Pancreas (tissue), 10 donors: ENCODE data around the gene TRRAP. TPM values are rescaled to one million over a fixed set of nuclear protein-coding genes. Genes with fewer than 3 reads are reported as not detected.

Source experiments
- ATAC-seq, 4 donors: fragments of 200-7000 bp; cut with Tn5 transposase; one replicate each; pipeline versions ENCODE4 v1.8.0 to v1.9.1; 2020; ENCODE audit warnings: mild to moderate bottlenecking in 4 of 4, moderate library complexity in 4 of 4
- DNase-seq, 6 donors: peaks; one replicate each; pipeline ENCODE4 v3.0.0-alpha.2; 2020
- FAIRE-seq: peaks from 2 replicates; lab custom pipeline; 2012; peaks lifted over from hg19 to GRCh38; lab: Jason Lieb, UNC
- H3K27ac ChIP-seq, 4 donors: fragments of 200-600 bp; sonication (generic); 1 replicate in 3 of 4; 2 replicates in 1 of 4; pipeline versions ENCODE4 v1.5.0 to v1.8.0; 2020
- H3K27me3 ChIP-seq, 4 donors: fragments of 200-600 bp; one replicate each; pipeline ENCODE4 v1.8.0; 2021
- H3K36me3 ChIP-seq, 3 donors: fragments of 200-600 bp; sonication (generic) in 1 of 3; one replicate each; pipeline versions ENCODE4 v1.5.0 to v1.8.0; 2020 to 2021
- H3K4me1 ChIP-seq, 3 donors: fragments of 200-600 bp; one replicate each; pipeline ENCODE4 v1.8.0; 2021
- H3K4me3 ChIP-seq, 4 donors: fragments of 200-600 bp; sonication (generic) in 2 of 4; one replicate each; pipeline versions ENCODE4 v1.5.0 to v1.8.0; 2020 to 2021
- H3K9me3 ChIP-seq, 4 donors: fragments of 200-600 bp; one replicate each; pipeline ENCODE4 v1.8.0; 2021
- CTCF ChIP-seq, 4 donors: fragments of 200-600 bp; sonication (generic) in 3 of 4; IDR thresholded peaks; one replicate each; pipeline versions ENCODE4 v1.5.0 to v1.8.0; 2021; ENCODE audit warnings: antibody characterized with exemption in 4 of 4
- WGBS, 2 donors: extraction: QIAGEN DNeasy Blood & Tissue Kit; methylation state at CpG; one replicate each; pipeline ENCODE4 v1.1.7; 2013; 5-methylcytosine and 5-hydroxymethylcytosine counted together
- intact Hi-C, 3 donors: fragments of 100-400 bp; cut with DNase I; formaldehyde crosslinking; loops; one replicate each; pipeline versions ENCODE4 v1.11.1 to v1.14.2; 2022
- polyA plus RNA-seq, 2 donors: library from polyadenylated mRNA; stranded (reverse); fragments of 200-250 nt; gene quantifications; one replicate each; pipeline ENCODE4 v1.2.3, GENCODE V29; 2013
- total RNA-seq, 6 donors: library from RNA; stranded (reverse); fragmentation: NEBNext Ultra II Directional in 4 of 6; extraction: Animal tissue kit (Norgen Biotek cat#: 25700) in 4 of 6; gene quantifications; one replicate each; pipeline versions ENCODE4 v1.2.1 to v1.2.4, GENCODE V29; 2021 to 2023
- donor health status: healthy with polysubstance abuse.
- donor health status: DM: no; HTN: no; CAD: no; lungs with moderate emphysema.
- donor health status: DM: no; HTN: no; CAD: no.
- donor health status: control.
- donor health status: control.
- donor health status: Bipolar disorder and iron deficiency.
- donor health status: DM: yes; HTN: yes; CAD: no.
- donor health status: DM: no; HTN: no; CAD: no.
- donor health status: DM: no; HTN: no; CAD: no.
- donor health status: DM: yes; HTN: yes; CAD: no.

The TRRAP gene
- total and polyA plus RNA-seq, 8 donors, result 10.2 to 25.1 (median 15.6) TPM

GRCh38 chr7:98958968-98959367 lies 80.6 kb downstream of the TRRAP start:
- no peaks in the 10 kb centered on the region for H3K4me1 ChIP-seq
- peaks cover 9 to 78% (median 39%) of the 10 kb centered on the region in 3 donors for H3K36me3 ChIP-seq
- no peak overlapping the region for H3K4me3 ChIP-seq
- FAIRE-seq (no peak), DNase-seq (no peak), ATAC-seq (no peak)
- no peaks in the 10 kb centered on the region for H3K27me3 ChIP-seq
- intact Hi-C loops, result no loop called here
- WGBS, 2 donors, result 92 to 95% methylated on average over 9 of the region's 9 CpGs
- H3K9me3 ChIP-seq, result no peaks in the 10 kb centered on the region
- no peak for TF ChIP-seq CTCF (IDR thresholded peaks at IDR 0.05)
- no peak overlapping the region for H3K27ac ChIP-seq

- H3K36me3 ChIP-seq, result peaks cover 12 to 81% (median 34%) of the 10 kb centered on the region in 3 donors
- no peaks in the 10 kb centered on the region for H3K9me3 ChIP-seq
- intact Hi-C loops, result no loop called here
- DNase-seq (no peak), ATAC-seq (no peak), FAIRE-seq (no peak)
- no peak overlapping the region for H3K27ac ChIP-seq
- no peak for TF ChIP-seq CTCF (IDR thresholded peaks at IDR 0.05)
- no peak overlapping the region for H3K4me3 ChIP-seq
- H3K4me1 ChIP-seq, result no peaks in the 10 kb centered on the region
- WGBS, 2 donors, result 92 to 97% methylated on average over 10 of the region's 10 CpGs
- no peaks in the 10 kb centered on the region for H3K27me3 ChIP-seq
Observed at GRCh38 chr7:98963305-98963704, 85.0 kb downstream of the TRRAP start.

- no peak for FAIRE-seq
- TF ChIP-seq CTCF (IDR thresholded peaks at IDR 0.05), result no peak
Observed at GRCh38 chr7:98964596-98964995, 86.3 kb downstream of the TRRAP start.

GRCh38 chr7:98968621-98969020 lies 90.3 kb downstream of the TRRAP start:
- H3K4me3 ChIP-seq, result no peak overlapping the region
- TF ChIP-seq CTCF (IDR thresholded peaks at IDR 0.05), result no peak
- WGBS, 2 donors, result 82 to 83% methylated on average over 14 of the region's 14 CpGs
- H3K27me3 ChIP-seq, result no peaks in the 10 kb centered on the region
- DNase-seq (no peak), ATAC-seq (peak in 1 of 4 donors; percentile 21), FAIRE-seq (no peak)
- intact Hi-C loops, result no loop called here
- no peak overlapping the region for H3K27ac ChIP-seq
- H3K36me3 ChIP-seq, result peaks cover 12 to 81% (median 34%) of the 10 kb centered on the region in 3 donors
- H3K4me1 ChIP-seq, result no peaks in the 10 kb centered on the region
- H3K9me3 ChIP-seq, result no peaks in the 10 kb centered on the region

More at GRCh38 chr7:98964596-98964995, 86.3 kb downstream of the TRRAP start:
- WGBS, 2 donors, result 96% methylated on average over 10 of the region's 10 CpGs
- Histone ChIP-seq H3K4me3 (no peak overlapping the region), H3K9me3 (no peaks in the 10 kb centered on the region), H3K36me3 (peaks cover 12 to 81% (median 37%) of the 10 kb centered on the region in 3 donors), H3K27ac (no peak overlapping the region), H3K4me1 (no peaks in the 10 kb centered on the region), H3K27me3 (no peaks in the 10 kb centered on the region)
- ATAC-seq (no peak), DNase-seq (no peak)
- intact Hi-C loops, result no loop called here

GRCh38 chr7:98969386-98969785 lies 91.1 kb downstream of the TRRAP start:
- peaks cover 12 to 88% (median 34%) of the 10 kb centered on the region in 3 donors for H3K36me3 ChIP-seq
- no peak for TF ChIP-seq CTCF (IDR thresholded peaks at IDR 0.05)

More at GRCh38 chr7:98969386-98969785, 91.1 kb downstream of the TRRAP start:
- FAIRE-seq (no peak), ATAC-seq (no peak), DNase-seq (no peak)
- no peaks in the 10 kb centered on the region for H3K4me1 ChIP-seq
- H3K9me3 ChIP-seq, result no peaks in the 10 kb centered on the region
- H3K27me3 ChIP-seq, result no peaks in the 10 kb centered on the region
- H3K4me3 ChIP-seq, result no peak overlapping the region
- H3K27ac ChIP-seq, result no peak overlapping the region
- intact Hi-C loops, result no loop called here
- WGBS, 2 donors, result 95 to 97% methylated on average over 11 of the region's 11 CpGs
